Osteocyte (in vitro differentiated cells): ENCODE data around the gene LIN37. TPM values are rescaled to one million over a fixed set of nuclear protein-coding genes. Genes with fewer than 3 reads are reported as not detected.

Experiments used
- DNase-seq: peaks from one replicate; pipeline ENCODE4 v3.0.0; 2021; ENCODE audit warnings: mixed read lengths; ENCODE audit not compliant: unreplicated experiment; ENCODE audit errors: extremely low spot score
- H3K27ac Mint-ChIP-seq: one replicate; pipeline ENCODE4 v1.8.0; 2021; ENCODE audit warnings: mild to moderate bottlenecking, mixed read lengths; ENCODE audit not compliant: unreplicated experiment
- H3K27me3 Mint-ChIP-seq: one replicate; pipeline ENCODE4 v1.8.0; 2021; ENCODE audit warnings: mixed read lengths; ENCODE audit not compliant: unreplicated experiment
- H3K36me3 Mint-ChIP-seq: one replicate; pipeline ENCODE4 v1.8.0; 2021; ENCODE audit warnings: mixed read lengths; ENCODE audit not compliant: unreplicated experiment
- H3K4me1 Mint-ChIP-seq: one replicate; pipeline ENCODE4 v1.8.0; 2021; ENCODE audit warnings: mixed read lengths; ENCODE audit not compliant: unreplicated experiment
- H3K4me3 Mint-ChIP-seq: one replicate; pipeline ENCODE4 v1.8.0; 2021; ENCODE audit warnings: mild to moderate bottlenecking, moderate library complexity, mixed read lengths; ENCODE audit not compliant: unreplicated experiment
- H3K9me3 Mint-ChIP-seq: one replicate; pipeline ENCODE4 v1.8.0; 2021; ENCODE audit warnings: mixed read lengths; ENCODE audit not compliant: unreplicated experiment
- CTCF ChIP-seq: fragments of 200-600 bp; sonication (generic); IDR thresholded peaks from 2 replicates; pipeline ENCODE4 v1.5.0; 2021; ENCODE audit warnings: antibody characterized with exemption, mild to moderate bottlenecking, moderate library complexity
- total RNA-seq: library from RNA; stranded (reverse); gene quantifications from 2 replicates; pipeline ENCODE4 v1.2.1, GENCODE V29; 2021

Gene LIN37
- total RNA-seq, 1 donor from 2014 or later, result 15.7 TPM

GRCh38 chr19:35740108-35740422 lies 8.3 kb upstream of the LIN37 start:
- no peak for DNase-seq
- H3K9me3 Mint-ChIP-seq, result no peaks in the 10 kb centered on the region
- peak overlapping the region; percentile 84 for H3K4me3 Mint-ChIP-seq
- peaks cover 16% of the 10 kb centered on the region for H3K4me1 Mint-ChIP-seq
- peaks cover 31% of the 10 kb centered on the region for H3K36me3 Mint-ChIP-seq
- no peak for TF ChIP-seq CTCF
- H3K27ac Mint-ChIP-seq, result no peak overlapping the region
- H3K27me3 Mint-ChIP-seq, result no peaks in the 10 kb centered on the region

GRCh38 chr19:35740423-35741202 lies 7.8 kb upstream of the LIN37 start:
- Mint-ChIP-seq H3K9me3 (no peaks in the 10 kb centered on the region), H3K36me3 (peaks cover 27% of the 10 kb centered on the region), H3K4me1 (peaks cover 18% of the 10 kb centered on the region), H3K27me3 (no peaks in the 10 kb centered on the region), H3K27ac (peak overlapping the region; percentile 87), H3K4me3 (peak overlapping the region; percentile 84)
- DNase-seq, result peak; percentile 99
- TF ChIP-seq CTCF, result peak; percentile 31

- TF ChIP-seq CTCF, result no peak
- H3K36me3 Mint-ChIP-seq, result peaks cover 24% of the 10 kb centered on the region
- H3K27me3 Mint-ChIP-seq, result no peaks in the 10 kb centered on the region
- peak overlapping the region; percentile 87 for H3K27ac Mint-ChIP-seq
- DNase-seq, result no peak
- H3K9me3 Mint-ChIP-seq, result no peaks in the 10 kb centered on the region
- H3K4me3 Mint-ChIP-seq, result peak overlapping the region; percentile 84
- H3K4me1 Mint-ChIP-seq, result peaks cover 24% of the 10 kb centered on the region
Measured at GRCh38 chr19:35741203-35741515, 7.2 kb upstream of the LIN37 start.

- Mint-ChIP-seq H3K27ac (peak within 1 kb of the TSS; percentile 14), H3K4me3 (peak within 1 kb of the TSS; percentile 14), H3K27me3 (no peaks in the 10 kb centered on the region), H3K4me1 (peaks cover 32% of the 10 kb centered on the region), H3K9me3 (no peaks in the 10 kb centered on the region), H3K36me3 (peaks cover 15% of the 10 kb centered on the region)
- no peak for TF ChIP-seq CTCF
- DNase-seq, result no peak
Measured at GRCh38 chr19:35742121-35742724, 6.2 kb upstream of the LIN37 start, which contains the start of gene IGFLR1. TSS of gene IGFLR1 (minus strand) at chr19:35742452. CDS start at chr19:35741180, 1,272 bp downstream.

GRCh38 chr19:35743640-35744429 lies 4.5 kb upstream of the LIN37 start:
- Mint-ChIP-seq H3K9me3 (no peaks in the 10 kb centered on the region), H3K4me3 (peak overlapping the region; percentile 98), H3K36me3 (peaks cover 5% of the 10 kb centered on the region), H3K4me1 (peaks cover 43% of the 10 kb centered on the region), H3K27ac (peak overlapping the region; percentile 100), H3K27me3 (no peaks in the 10 kb centered on the region)
- DNase-seq, result no peak
- no peak for TF ChIP-seq CTCF
